GM19328 (cell line): ENCODE measurements around the gene SLFNL1.

Experiments used
- ATAC-seq: cut with Tn5 transposase; IDR thresholded peaks from one replicate; pipeline ENCODE4 v1.9.1; 2021; ENCODE audit warnings: mild to moderate bottlenecking, moderate library complexity; ENCODE audit not compliant: unreplicated experiment

Gene SLFNL1

GRCh38 chr1:41021526-41022308 lies at the start of gene SLFNL1:
Gene SLFNL1, minus strand, starts transcription at chr1:41021725. Its CDS starts 1,065 bp downstream, at chr1:41020660.
- no peak for ATAC-seq

GRCh38 chr1:41056907-41057306 lies 35.4 kb upstream of the SLFNL1 start:
- no peak for ATAC-seq

GRCh38 chr1:41053316-41053715 lies 31.8 kb upstream of the SLFNL1 start:
- no peak for ATAC-seq

- no peak for ATAC-seq
Measured at GRCh38 chr1:41051022-41051421, 29.5 kb upstream of the SLFNL1 start.

GRCh38 chr1:41048540-41048939 lies 27.0 kb upstream of the SLFNL1 start:
- no peak for ATAC-seq

- ATAC-seq, result no peak
Measured at GRCh38 chr1:41046347-41046775, 24.8 kb upstream of the SLFNL1 start.

- no peak for ATAC-seq
Measured at GRCh38 chr1:41045740-41046139, 24.2 kb upstream of the SLFNL1 start.

GRCh38 chr1:41044187-41044586 lies 22.7 kb upstream of the SLFNL1 start:
- no peak for ATAC-seq

GRCh38 chr1:41041614-41042270 lies 20.2 kb upstream of the SLFNL1 start:
- ATAC-seq, result no peak

- ATAC-seq, result no peak
Measured at GRCh38 chr1:41038110-41038509, 16.6 kb upstream of the SLFNL1 start.

- no peak for ATAC-seq
Measured at GRCh38 chr1:41037116-41037903, 15.8 kb upstream of the SLFNL1 start.

- ATAC-seq, result no peak
Measured at GRCh38 chr1:41033272-41033671, 11.7 kb upstream of the SLFNL1 start.

- no peak for ATAC-seq
Measured at GRCh38 chr1:41032147-41032546, 10.6 kb upstream of the SLFNL1 start.

GRCh38 chr1:41030872-41031616 lies 9.5 kb upstream of the SLFNL1 start:
- ATAC-seq, result no peak

- no peak for ATAC-seq
Measured at GRCh38 chr1:41028034-41028642, 6.6 kb upstream of the SLFNL1 start.

- no peak for ATAC-seq
Measured at GRCh38 chr1:41025979-41026819, 4.7 kb upstream of the SLFNL1 start.

GRCh38 chr1:41024953-41025352 lies 3.4 kb upstream of the SLFNL1 start:
- no peak for ATAC-seq

GRCh38 chr1:41023279-41023990 lies 1.9 kb upstream of the SLFNL1 start:
- no peak for ATAC-seq

- ATAC-seq, result no peak
Measured at GRCh38 chr1:41022424-41022823, 899 bp upstream of the SLFNL1 start.
